ENCODE results near the gene VAMP4.

The VAMP4 gene

GRCh38 chr1:171772312-171772711 is 30.4 kb upstream of the VAMP4 start:
- ChIA-PET CTCF (no interaction called here), POLR2A (no interaction called here)
- Histone ChIP-seq H3K27ac (ENCODE audit: extremely low read depth, low read depth, low read length) (no peak overlapping the region), H3K36me3 (ENCODE audit: control insufficient read depth in 2 of 2, insufficient read depth in 1 of 2, low read length in 2 of 2) (no peaks in the 10 kb centered on the region), H3K9me3 (ENCODE audit: control insufficient read depth, insufficient read depth, low read depth, low read length) (no peaks in the 10 kb centered on the region), H3K4me3 (ENCODE audit: low read depth, low read length) (no peak overlapping the region), H3K4me1 (ENCODE audit: control insufficient read depth, insufficient read depth, low read length) (no peaks in the 10 kb centered on the region)
- TF ChIP-seq YY2 (tag by site-specific recombination; IDR thresholded peaks at IDR 0.05) (no peak), ZNF214 (tag by site-specific recombination; IDR thresholded peaks at IDR 0.05; ENCODE audit: borderline replicate concordance) (no peak), BCL6B (tag by site-specific recombination; IDR thresholded peaks at IDR 0.05) (no peak), ZNF148 (tag by site-specific recombination; IDR thresholded peaks at IDR 0.05; ENCODE audit: borderline replicate concordance) (no peak), ZNF623 (tag by site-specific recombination; IDR thresholded peaks at IDR 0.05) (no peak), ZNF48 (tag by site-specific recombination; IDR thresholded peaks at IDR 0.05) (no peak), ZBTB17 (tag by site-specific recombination; IDR thresholded peaks at IDR 0.05) (no peak), ZNF837 (tag by site-specific recombination; IDR thresholded peaks at IDR 0.05) (no peak), ZNF830 (tag by site-specific recombination; IDR thresholded peaks at IDR 0.05; ENCODE audit: low read depth) (no peak), ZNF146 (tag by site-specific recombination; IDR thresholded peaks at IDR 0.05) (no peak), MZF1 (tag by site-specific recombination; IDR thresholded peaks at IDR 0.05; ENCODE audit: borderline replicate concordance) (no peak), ZNF544 (tag by site-specific recombination; IDR thresholded peaks at IDR 0.05) (no peak), ZNF280C (tag by site-specific recombination; IDR thresholded peaks at IDR 0.05) (no peak), ZNF350 (tag by site-specific recombination; IDR thresholded peaks at IDR 0.05) (no peak), ZNF529 (tag by site-specific recombination; IDR thresholded peaks at IDR 0.05; ENCODE audit: insufficient replicate concordance) (no peak)

- ChIA-PET CTCF (no interaction called here), POLR2A (no interaction called here)
- Histone ChIP-seq H3K4me3 (ENCODE audit: low read depth, low read length) (no peak overlapping the region), H3K36me3 (ENCODE audit: control insufficient read depth in 2 of 2, insufficient read depth in 1 of 2, low read length in 2 of 2) (no peaks in the 10 kb centered on the region), H3K4me1 (ENCODE audit: control insufficient read depth, insufficient read depth, low read length) (no peaks in the 10 kb centered on the region), H3K27ac (ENCODE audit: extremely low read depth, low read depth, low read length) (no peak overlapping the region), H3K9me3 (ENCODE audit: control insufficient read depth, insufficient read depth, low read depth, low read length) (no peaks in the 10 kb centered on the region)
- no peak for TF ChIP-seq ZNF837 (tag by site-specific recombination; IDR thresholded peaks at IDR 0.05)
- TF ChIP-seq ZNF768 (tag by site-specific recombination; IDR thresholded peaks at IDR 0.05): no peak
- TF ChIP-seq ZNF561 (tag by site-specific recombination; IDR thresholded peaks at IDR 0.05; ENCODE audit: borderline replicate concordance): no peak
Observed at GRCh38 chr1:171769754-171770153, 27.9 kb upstream of the VAMP4 start.

- TF ChIP-seq HIC1 (tag by site-specific recombination; IDR thresholded peaks at IDR 0.05): no peak
- no peak for TF ChIP-seq ZNF629 (tag by site-specific recombination; IDR thresholded peaks at IDR 0.05)
- Histone ChIP-seq H3K4me1 (ENCODE audit: control insufficient read depth, insufficient read depth, low read length) (no peaks in the 10 kb centered on the region), H3K36me3 (ENCODE audit: control insufficient read depth in 2 of 2, insufficient read depth in 1 of 2, low read length in 2 of 2) (no peaks in the 10 kb centered on the region), H3K27ac (ENCODE audit: extremely low read depth, low read depth, low read length) (no peak overlapping the region), H3K9me3 (ENCODE audit: control insufficient read depth, insufficient read depth, low read depth, low read length) (no peaks in the 10 kb centered on the region), H3K4me3 (ENCODE audit: low read depth, low read length) (no peak overlapping the region)
- ChIA-PET CTCF (no interaction called here), POLR2A (no interaction called here)
Observed at GRCh38 chr1:171769171-171769570, 27.3 kb upstream of the VAMP4 start.
